HG02938 (cell line): ENCODE measurements around the gene ABCG5.

Source experiments
- ATAC-seq: cut with Tn5 transposase; IDR thresholded peaks from one replicate; pipeline ENCODE4 v1.9.1; 2021; ENCODE audit warnings: mild to moderate bottlenecking, moderate library complexity; ENCODE audit not compliant: unreplicated experiment

ABCG5 gene

GRCh38 chr2:43810888-43811287, 27.8 kb downstream of the ABCG5 start:
- no peak for ATAC-seq

- ATAC-seq = no peak
Observed at GRCh38 chr2:43810452-43810851, 28.2 kb downstream of the ABCG5 start.

GRCh38 chr2:43806719-43807031, 32.0 kb downstream of the ABCG5 start:
- no peak for ATAC-seq

- ATAC-seq = no peak
Observed at GRCh38 chr2:43803113-43803512, 35.5 kb downstream of the ABCG5 start.

GRCh38 chr2:43802135-43802534, 36.5 kb downstream of the ABCG5 start:
- no peak for ATAC-seq

GRCh38 chr2:43800894-43801293, 37.7 kb downstream of the ABCG5 start:
- no peak for ATAC-seq

GRCh38 chr2:43798300-43798699, 40.3 kb downstream of the ABCG5 start:
- ATAC-seq = no peak

GRCh38 chr2:43796206-43796605, 42.4 kb downstream of the ABCG5 start:
- ATAC-seq = no peak

GRCh38 chr2:43794956-43795355, 43.7 kb downstream of the ABCG5 start:
- no peak for ATAC-seq

- no peak for ATAC-seq
Observed at GRCh38 chr2:43792653-43793052, 46.0 kb downstream of the ABCG5 start.

- ATAC-seq = no peak
Observed at GRCh38 chr2:43791035-43791765, 47.4 kb downstream of the ABCG5 start.

GRCh38 chr2:43790147-43790546, 48.5 kb downstream of the ABCG5 start:
- no peak for ATAC-seq

GRCh38 chr2:43788646-43789045, 50.0 kb downstream of the ABCG5 start:
- no peak for ATAC-seq

- no peak for ATAC-seq
Observed at GRCh38 chr2:43787895-43788294, 50.7 kb downstream of the ABCG5 start.

GRCh38 chr2:43778233-43778632, 60.4 kb downstream of the ABCG5 start:
- ATAC-seq = no peak

GRCh38 chr2:43777306-43777926, 61.2 kb downstream of the ABCG5 start:
- ATAC-seq = no peak

GRCh38 chr2:43776324-43776723, 62.3 kb downstream of the ABCG5 start:
- no peak for ATAC-seq

- ATAC-seq = no peak
Observed at GRCh38 chr2:43774617-43775016, 64.0 kb downstream of the ABCG5 start.

- ATAC-seq = peak; percentile 99
Observed at GRCh38 chr2:43773876-43774613, 64.6 kb downstream of the ABCG5 start, which contains the start of gene DYNC2LI1. DYNC2LI1 (plus strand) TSS chr2:43774039; CDS start chr2:43774139, 100 bp downstream.

- no peak for ATAC-seq
Observed at GRCh38 chr2:43766006-43766405, 72.6 kb downstream of the ABCG5 start.

GRCh38 chr2:43764086-43764705, 74.4 kb downstream of the ABCG5 start:
- ATAC-seq = no peak

GRCh38 chr2:43763091-43763490, 75.5 kb downstream of the ABCG5 start:
- no peak for ATAC-seq
